OCI-LY1 (cell line): Measurements from ENCODE around the gene AGBL1.

ENCODE experiments used
- H2AFZ ChIP-seq: fragments of 200-600 bp; sonication (generic), shearing (Covaris generic); 2 replicates; pipeline ENCODE4 v1.6.0; 2014; ENCODE audit warnings: antibody characterized with exemption, mild to moderate bottlenecking, low read length
- H3F3A ChIP-seq: fragments of 200-600 bp; sonication (generic), shearing (Covaris generic); 2 replicates; pipeline ENCODE4 v1.6.0; 2014; ENCODE audit warnings: mild to moderate bottlenecking, antibody characterized with exemption, low read length, moderate library complexity; ENCODE audit not compliant: insufficient read depth
- H3K27ac ChIP-seq: fragments of 200-600 bp; sonication (generic); 2 replicates; pipeline ENCODE4 v1.5.1; 2014; ENCODE audit warnings: low read length, mixed run types, mild to moderate bottlenecking, low read depth; ENCODE audit not compliant: poor library complexity, severe bottlenecking
- H3K27me3 ChIP-seq: fragments of 200-600 bp; sonication (generic); 2 replicates; pipeline ENCODE4 v1.6.0; 2014; ENCODE audit warnings: antibody characterized with exemption, mild to moderate bottlenecking, low read length, moderate library complexity; ENCODE audit not compliant: insufficient read depth
- H3K36me3 ChIP-seq: fragments of 200-600 bp; sonication (generic); 2 replicates; pipeline ENCODE4 v1.6.1; 2014; ENCODE audit warnings: mild to moderate bottlenecking, antibody characterized with exemption, low read length, moderate library complexity, mixed read lengths; ENCODE audit not compliant: insufficient read depth
- H3K4me1 ChIP-seq: fragments of 200-600 bp; sonication (generic); 2 replicates; pipeline ENCODE4 v1.5.1; 2014; ENCODE audit warnings: mild to moderate bottlenecking, low read length, moderate library complexity; ENCODE audit not compliant: insufficient read depth, severe bottlenecking
- H3K4me2 ChIP-seq: fragments of 200-600 bp; sonication (generic), shearing (Covaris generic); 2 replicates; pipeline ENCODE4 v1.6.1; 2014; ENCODE audit warnings: low read length
- H3K4me3 ChIP-seq: fragments of 200-600 bp; sonication (generic); 2 replicates; pipeline ENCODE4 v1.5.1; 2014; ENCODE audit warnings: low read length, low read depth, mild to moderate bottlenecking, mixed read lengths; ENCODE audit not compliant: poor library complexity, severe bottlenecking
- H3K79me2 ChIP-seq: fragments of 200-600 bp; shearing (Covaris generic); 2 replicates; pipeline ENCODE4 v1.6.1; 2016; ENCODE audit warnings: mixed run types, low read length, mixed read lengths; ENCODE audit not compliant: insufficient read depth
- H3K9ac ChIP-seq: fragments of 200-600 bp; sonication (generic), shearing (Covaris generic); 2 replicates; pipeline ENCODE4 v1.6.1; 2014; ENCODE audit warnings: mild to moderate bottlenecking, low read length, mixed read lengths
- H3K9me2 ChIP-seq: fragments of 200-600 bp; sonication (generic), shearing (Covaris generic); 2 replicates; pipeline ENCODE4 v1.6.1; 2014; ENCODE audit warnings: low read depth, mild to moderate bottlenecking, low read length, mixed read lengths
- H3K9me3 ChIP-seq: fragments of 200-600 bp; shearing (Covaris generic); 2 replicates; pipeline ENCODE4 v1.6.1; 2014; ENCODE audit warnings: low read length, mixed read lengths
- H4K20me1 ChIP-seq: fragments of 200-600 bp; sonication (generic), shearing (Covaris generic); 2 replicates; pipeline ENCODE4 v1.6.0; 2016; ENCODE audit warnings: mild to moderate bottlenecking, low read length; ENCODE audit not compliant: insufficient read depth
- EZH2 ChIP-seq: fragments of 200-600 bp; sonication (generic), shearing (Covaris generic); IDR thresholded peaks from 2 replicates; pipeline ENCODE4 v1.8.0; 2017; ENCODE audit warnings: borderline replicate concordance, mixed run types, mild to moderate bottlenecking, antibody characterized with exemption, low read length, moderate library complexity, mixed read lengths
- TF ChIP-seq, protein P1 (sequence below): fragments of 200-600 bp; sonication (generic), shearing (Covaris generic); IDR thresholded peaks from 2 replicates; pipeline ENCODE4 v1.5.1; 2017; ENCODE audit warnings: mild to moderate bottlenecking, antibody characterized with exemption, low read length, moderate library complexity, mixed read lengths

The AGBL1 gene

GRCh38 chr15:86644339-86644738 is 564.7 kb downstream of the AGBL1 start:
- H3K4me1 ChIP-seq: no peaks in the 10 kb centered on the region
- H3F3A ChIP-seq: no peaks in the 10 kb centered on the region
- H3K9ac ChIP-seq: no peak overlapping the region
- no peak overlapping the region for H3K4me3 ChIP-seq
- no peak overlapping the region for H3K27ac ChIP-seq
- H3K36me3 ChIP-seq: no peaks in the 10 kb centered on the region
- no peaks in the 10 kb centered on the region for H3K79me2 ChIP-seq
- no peaks in the 10 kb centered on the region for H4K20me1 ChIP-seq
- H2AFZ ChIP-seq: no peak overlapping the region
- no peaks in the 10 kb centered on the region; the same call in 1 of the 2 replicates for H3K9me2 ChIP-seq
- TF ChIP-seq EZH2: no peak
- TF ChIP-seq, protein P1, sequence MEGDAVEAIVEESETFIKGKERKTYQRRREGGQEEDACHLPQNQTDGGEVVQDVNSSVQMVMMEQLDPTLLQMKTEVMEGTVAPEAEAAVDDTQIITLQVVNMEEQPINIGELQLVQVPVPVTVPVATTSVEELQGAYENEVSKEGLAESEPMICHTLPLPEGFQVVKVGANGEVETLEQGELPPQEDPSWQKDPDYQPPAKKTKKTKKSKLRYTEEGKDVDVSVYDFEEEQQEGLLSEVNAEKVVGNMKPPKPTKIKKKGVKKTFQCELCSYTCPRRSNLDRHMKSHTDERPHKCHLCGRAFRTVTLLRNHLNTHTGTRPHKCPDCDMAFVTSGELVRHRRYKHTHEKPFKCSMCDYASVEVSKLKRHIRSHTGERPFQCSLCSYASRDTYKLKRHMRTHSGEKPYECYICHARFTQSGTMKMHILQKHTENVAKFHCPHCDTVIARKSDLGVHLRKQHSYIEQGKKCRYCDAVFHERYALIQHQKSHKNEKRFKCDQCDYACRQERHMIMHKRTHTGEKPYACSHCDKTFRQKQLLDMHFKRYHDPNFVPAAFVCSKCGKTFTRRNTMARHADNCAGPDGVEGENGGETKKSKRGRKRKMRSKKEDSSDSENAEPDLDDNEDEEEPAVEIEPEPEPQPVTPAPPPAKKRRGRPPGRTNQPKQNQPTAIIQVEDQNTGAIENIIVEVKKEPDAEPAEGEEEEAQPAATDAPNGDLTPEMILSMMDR: no peak
- no peak overlapping the region for H3K4me2 ChIP-seq
- no peaks in the 10 kb centered on the region for H3K9me3 ChIP-seq
- no peaks in the 10 kb centered on the region for H3K27me3 ChIP-seq

- TF ChIP-seq, protein P1: no peak
- no peak for TF ChIP-seq EZH2
- Histone ChIP-seq H3K36me3 (no peaks in the 10 kb centered on the region), H3K9me3 (no peaks in the 10 kb centered on the region; the same call in 1 of the 2 replicates), H3K9me2 (no peaks in the 10 kb centered on the region; the same call in 1 of the 2 replicates), H3K4me2 (no peak overlapping the region), H4K20me1 (no peaks in the 10 kb centered on the region), H3F3A (no peaks in the 10 kb centered on the region), H3K27me3 (no peaks in the 10 kb centered on the region), H3K4me3 (no peak overlapping the region), H3K4me1 (peaks cover 3% of the 10 kb centered on the region), H3K79me2 (no peaks in the 10 kb centered on the region), H3K27ac (no peak overlapping the region), H3K9ac (no peak overlapping the region), H2AFZ (no peak overlapping the region)
These were observed 566.3 kb downstream of the AGBL1 start for GRCh38 chr15:86645925-86646500.

- no peaks in the 10 kb centered on the region for H4K20me1 ChIP-seq
- no peaks in the 10 kb centered on the region for H3K36me3 ChIP-seq
- no peak overlapping the region for H3K4me3 ChIP-seq
- H3K9me2 ChIP-seq: no peaks in the 10 kb centered on the region; the same call in 1 of the 2 replicates
- no peaks in the 10 kb centered on the region for H3K27me3 ChIP-seq
- no peak overlapping the region for H3K27ac ChIP-seq
- H3K9me3 ChIP-seq: no peaks in the 10 kb centered on the region; the same call in 1 of the 2 replicates
- H2AFZ ChIP-seq: no peak overlapping the region
- TF ChIP-seq, protein P1: no peak
- TF ChIP-seq EZH2: no peak
- H3K4me2 ChIP-seq: no peak overlapping the region
- no peak overlapping the region for H3K9ac ChIP-seq
- no peaks in the 10 kb centered on the region for H3K79me2 ChIP-seq
- H3K4me1 ChIP-seq: peaks cover 3% of the 10 kb centered on the region
- H3F3A ChIP-seq: no peaks in the 10 kb centered on the region
These were observed 568.3 kb downstream of the AGBL1 start for GRCh38 chr15:86647810-86648440.
